ENCODE measurements around the gene EPSTI1.

GRCh38 chr13:42905579-42905978 is 86.5 kb downstream of the EPSTI1 start:
- TF ChIP-seq CTCF (IDR thresholded peaks at IDR 0.05): no peak
- no peak for TF ChIP-seq POLR2A (IDR thresholded peaks at IDR 0.05)
